ENCODE measurements around the gene ZCCHC4.

The ZCCHC4 gene

GRCh38 chr4:25379591-25379990 is 67.0 kb downstream of the ZCCHC4 start:
- no peak overlapping the region for H3K4me3 ChIP-seq (replicated peaks in 1 of 2; ENCODE audit: low read depth in 2 of 2, low read length in 2 of 2)
- TF ChIP-seq CTCF (IDR thresholded peaks at IDR 0.05; ENCODE audit: low read depth, low read length): no peak
- no peak for DNase-seq (ENCODE audit: low read depth in 2 of 2)

GRCh38 chr4:25383647-25384046 is 71.1 kb downstream of the ZCCHC4 start:
- TF ChIP-seq CTCF (IDR thresholded peaks at IDR 0.05; ENCODE audit: low read depth, low read length): no peak
- H3K4me3 ChIP-seq (replicated peaks in 1 of 2; ENCODE audit: low read depth in 2 of 2, low read length in 2 of 2): no peak overlapping the region
- no peak for DNase-seq (ENCODE audit: low read depth in 2 of 2)

GRCh38 chr4:25386926-25387325 is 74.4 kb downstream of the ZCCHC4 start:
- no peak for DNase-seq (ENCODE audit: low read depth in 2 of 2)
- H3K4me3 ChIP-seq (replicated peaks in 1 of 2; ENCODE audit: low read depth in 2 of 2, low read length in 2 of 2): no peak overlapping the region
- no peak for TF ChIP-seq CTCF (IDR thresholded peaks at IDR 0.05; ENCODE audit: low read depth, low read length)

GRCh38 chr4:25397305-25397704 is 84.7 kb downstream of the ZCCHC4 start:
- TF ChIP-seq CTCF (IDR thresholded peaks at IDR 0.05; ENCODE audit: low read depth, low read length): no peak
- no peak for DNase-seq (ENCODE audit: low read depth in 2 of 2)
- H3K4me3 ChIP-seq (replicated peaks in 1 of 2; ENCODE audit: low read depth in 2 of 2, low read length in 2 of 2): no peak overlapping the region

- no peak for TF ChIP-seq CTCF (IDR thresholded peaks at IDR 0.05; ENCODE audit: low read depth, low read length)
- DNase-seq (ENCODE audit: low read depth in 2 of 2): no peak
- H3K4me3 ChIP-seq (replicated peaks in 1 of 2; ENCODE audit: low read depth in 2 of 2, low read length in 2 of 2): no peak overlapping the region
Measured at GRCh38 chr4:25399510-25399909, 86.9 kb downstream of the ZCCHC4 start.

GRCh38 chr4:25401066-25401465 is 88.5 kb downstream of the ZCCHC4 start:
- no peak for TF ChIP-seq CTCF (IDR thresholded peaks at IDR 0.05; ENCODE audit: low read depth, low read length)
- peak in 1 of 2 donors; percentile 36 for DNase-seq (ENCODE audit: low read depth in 2 of 2)
- no peak overlapping the region for H3K4me3 ChIP-seq (replicated peaks in 1 of 2; ENCODE audit: low read depth in 2 of 2, low read length in 2 of 2)

- DNase-seq (ENCODE audit: low read depth in 2 of 2): peak; percentile 37 to 64
- no peak for TF ChIP-seq CTCF (IDR thresholded peaks at IDR 0.05; ENCODE audit: low read depth, low read length)
- H3K4me3 ChIP-seq (replicated peaks in 1 of 2; ENCODE audit: low read depth in 2 of 2, low read length in 2 of 2): no peak overlapping the region
Measured at GRCh38 chr4:25402521-25402920, 89.9 kb downstream of the ZCCHC4 start.

All from cardiac fibroblast (primary cell).